Neural cell (in vitro differentiated cells): ENCODE data around the gene EDNRA. TPM values are rescaled to one million over a fixed set of nuclear protein-coding genes. Genes with fewer than 3 reads are reported as not detected.

Experiments used
- H2AFZ ChIP-seq: fragments of 200-600, 300-800 bp; sonication (generic), shearing (Covaris generic); 2 replicates; pipeline ENCODE4 v1.6.0; 2014; ENCODE audit warnings: low read depth, mild to moderate bottlenecking, antibody characterized with exemption, low read length, moderate library complexity
- H3F3A ChIP-seq: fragments of 200-600 bp; shearing (Covaris generic); 2 replicates; pipeline ENCODE4 v1.6.1; 2016; ENCODE audit warnings: mild to moderate bottlenecking, moderate library complexity, mixed read lengths, antibody characterized with exemption, low read length; ENCODE audit not compliant: insufficient read depth, poor library complexity, severe bottlenecking
- H3K27ac ChIP-seq: fragments of 200-600, 300-800 bp; sonication (generic), shearing (Covaris generic); 2 replicates; pipeline ENCODE4 v1.5.1; 2014; ENCODE audit warnings: mild to moderate bottlenecking, low read length, moderate library complexity
- H3K27me3 ChIP-seq: fragments of 300-800, 200-600 bp; sonication (generic), shearing (Covaris generic); 2 replicates; pipeline ENCODE4 v1.6.0; 2014; ENCODE audit warnings: mild to moderate bottlenecking, low read depth, low read length, moderate library complexity; ENCODE audit not compliant: insufficient read depth
- H3K36me3 ChIP-seq: fragments of 300-800, 200-600 bp; sonication (generic), shearing (Covaris generic); 2 replicates; pipeline ENCODE4 v1.5.1; 2014; ENCODE audit warnings: mild to moderate bottlenecking, antibody characterized with exemption, low read length, moderate library complexity; ENCODE audit not compliant: insufficient read depth
- H3K4me2 ChIP-seq: fragments of 300-800, 200-600 bp; sonication (generic), shearing (Covaris generic); 2 replicates; pipeline ENCODE4 v1.6.0; 2014; ENCODE audit warnings: mild to moderate bottlenecking, low read length
- H3K4me3 ChIP-seq: fragments of 300-800, 200-600 bp; sonication (generic), shearing (Covaris generic); 2 replicates; pipeline ENCODE4 v1.5.1; 2014; ENCODE audit warnings: mild to moderate bottlenecking, low read length, moderate library complexity
- H3K79me2 ChIP-seq: fragments of 200-600 bp; shearing (Covaris generic); replicated peaks from 2 replicates; pipeline ENCODE4 v1.6.0; 2014; ENCODE audit warnings: mild to moderate bottlenecking, low read length, moderate library complexity; ENCODE audit not compliant: insufficient read depth
- H3K9ac ChIP-seq: fragments of 300-800, 200-600 bp; sonication (generic), shearing (Covaris generic); 2 replicates; pipeline ENCODE4 v1.6.1; 2016; ENCODE audit warnings: mild to moderate bottlenecking, low read length, mixed read lengths
- H3K9me2 ChIP-seq: fragments of 200-600 bp; shearing (Covaris generic); 2 replicates; pipeline ENCODE4 v1.6.1; 2016; ENCODE audit warnings: mild to moderate bottlenecking, low read length, mixed read lengths; ENCODE audit not compliant: insufficient read depth
- H3K9me3 ChIP-seq: fragments of 200-600, 300-800 bp; sonication (generic), shearing (Covaris generic); 2 replicates; pipeline ENCODE4 v1.6.1; 2016; ENCODE audit warnings: mild to moderate bottlenecking, mixed run types, low read length, moderate library complexity, mixed read lengths
- H4K20me1 ChIP-seq: fragments of 200-600 bp; shearing (Covaris generic); 2 replicates; pipeline ENCODE4 v1.6.1; 2016; ENCODE audit warnings: mild to moderate bottlenecking, mixed run types; ENCODE audit not compliant: insufficient read depth
- EP300 ChIP-seq: fragments of 450-650 bp; conservative IDR thresholded peaks from 2 replicates; pipeline ENCODE4 v1.6.1; 2014; ENCODE audit warnings: antibody characterized with exemption, mild to moderate bottlenecking, moderate library complexity; ENCODE audit not compliant: poor library complexity, severe bottlenecking
- EZH2 ChIP-seq: fragments of 200-600, 300-800 bp; shearing (Covaris generic), sonication (generic); IDR thresholded peaks from 2 replicates; pipeline ENCODE4 v1.6.1; 2014; ENCODE audit warnings: antibody characterized with exemption, low read length, borderline replicate concordance, mild to moderate bottlenecking; ENCODE audit not compliant: insufficient read depth, poor library complexity, severe bottlenecking
- MXI1 ChIP-seq: fragments of 450-650 bp; conservative IDR thresholded peaks from 2 replicates; pipeline ENCODE4 v1.6.1; 2014; ENCODE audit warnings: antibody characterized with exemption, mild to moderate bottlenecking; ENCODE audit not compliant: poor library complexity, severe bottlenecking
- POLR2AphosphoS5 ChIP-seq: IDR thresholded peaks from 2 replicates; pipeline ENCODE4 v1.6.1; 2012
- RAD21 ChIP-seq: fragments of 450-650 bp; conservative IDR thresholded peaks from 2 replicates; pipeline ENCODE4 v1.6.1; 2014; ENCODE audit warnings: antibody characterized with exemption, mild to moderate bottlenecking, moderate library complexity
- REST ChIP-seq: IDR thresholded peaks from 2 replicates; pipeline ENCODE4 v1.6.1; 2012; ENCODE audit warnings: borderline replicate concordance
- SMC3 ChIP-seq: fragments of 450-650 bp; conservative IDR thresholded peaks from 2 replicates; pipeline ENCODE4 v1.6.1; 2014; ENCODE audit warnings: antibody characterized with exemption, mild to moderate bottlenecking, moderate library complexity; ENCODE audit not compliant: poor library complexity
- TAF1 ChIP-seq: IDR thresholded peaks from 2 replicates; pipeline ENCODE4 v1.6.1; 2012; ENCODE audit warnings: low read depth
- polyA plus RNA-seq: library from polyadenylated mRNA; depleted of rRNA; stranded (reverse); fragments of >200 nt; gene quantifications from 2 replicates; pipeline ENCODE4 v1.2.3, GENCODE V29; 2014
- TF ChIP-seq, protein P1 (sequence below): fragments of 450-650 bp; IDR thresholded peaks from 2 replicates; pipeline ENCODE4 v1.5.1; 2014; ENCODE audit warnings: antibody characterized with exemption, mild to moderate bottlenecking, moderate library complexity; ENCODE audit not compliant: poor library complexity, severe bottlenecking

The EDNRA gene
- polyA plus RNA-seq, 1 donor from 2014 or later: 0.19 TPM

DNA sequence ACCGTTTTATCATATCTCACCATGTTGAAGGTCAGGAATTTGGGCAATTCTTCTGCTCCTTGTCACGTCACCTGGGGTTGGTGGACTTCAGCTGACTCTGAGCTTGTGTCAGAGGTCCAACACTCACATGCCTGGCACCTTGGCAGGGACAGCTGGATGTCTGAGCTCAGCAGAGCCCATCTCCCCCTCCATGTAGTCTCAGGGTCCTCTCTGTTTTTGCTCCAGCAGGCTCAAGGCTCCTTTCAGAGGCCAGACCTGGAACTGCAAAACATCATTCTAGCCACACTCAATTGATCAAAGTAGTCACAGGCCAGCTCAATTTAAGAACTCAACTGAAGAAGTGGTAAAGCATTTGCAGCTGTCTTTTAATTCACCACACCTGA lies 45.4 kb downstream of the EDNRA start (continued):
- TF ChIP-seq EP300 (no peak), EZH2 (no peak), POLR2AphosphoS5 (no peak), RAD21 (no peak)

- H3K9me2 ChIP-seq: no peaks in the 10 kb centered on the region
- no peaks in the 10 kb centered on the region for H3K27me3 ChIP-seq
- H3K9ac ChIP-seq: no peak overlapping the region
- no peak overlapping the region for H3K4me2 ChIP-seq
- TF ChIP-seq POLR2AphosphoS5 (no peak), REST (no peak), MXI1 (no peak), TAF1 (no peak), RAD21 (no peak), SMC3 (no peak), EZH2 (no peak), EP300 (no peak)
- TF ChIP-seq, protein P1, sequence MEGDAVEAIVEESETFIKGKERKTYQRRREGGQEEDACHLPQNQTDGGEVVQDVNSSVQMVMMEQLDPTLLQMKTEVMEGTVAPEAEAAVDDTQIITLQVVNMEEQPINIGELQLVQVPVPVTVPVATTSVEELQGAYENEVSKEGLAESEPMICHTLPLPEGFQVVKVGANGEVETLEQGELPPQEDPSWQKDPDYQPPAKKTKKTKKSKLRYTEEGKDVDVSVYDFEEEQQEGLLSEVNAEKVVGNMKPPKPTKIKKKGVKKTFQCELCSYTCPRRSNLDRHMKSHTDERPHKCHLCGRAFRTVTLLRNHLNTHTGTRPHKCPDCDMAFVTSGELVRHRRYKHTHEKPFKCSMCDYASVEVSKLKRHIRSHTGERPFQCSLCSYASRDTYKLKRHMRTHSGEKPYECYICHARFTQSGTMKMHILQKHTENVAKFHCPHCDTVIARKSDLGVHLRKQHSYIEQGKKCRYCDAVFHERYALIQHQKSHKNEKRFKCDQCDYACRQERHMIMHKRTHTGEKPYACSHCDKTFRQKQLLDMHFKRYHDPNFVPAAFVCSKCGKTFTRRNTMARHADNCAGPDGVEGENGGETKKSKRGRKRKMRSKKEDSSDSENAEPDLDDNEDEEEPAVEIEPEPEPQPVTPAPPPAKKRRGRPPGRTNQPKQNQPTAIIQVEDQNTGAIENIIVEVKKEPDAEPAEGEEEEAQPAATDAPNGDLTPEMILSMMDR: no peak
- no peaks in the 10 kb centered on the region for H4K20me1 ChIP-seq
- no peaks in the 10 kb centered on the region for H3K9me3 ChIP-seq
- no peaks in the 10 kb centered on the region for H3K36me3 ChIP-seq
- H3K79me2 ChIP-seq: no peaks in the 10 kb centered on the region
- H2AFZ ChIP-seq: no peak overlapping the region
- H3F3A ChIP-seq: no peaks in the 10 kb centered on the region
- no peak overlapping the region for H3K27ac ChIP-seq
- H3K4me3 ChIP-seq: no peak overlapping the region
Observed at GRCh38 chr4:147528054-147528453, 47.2 kb downstream of the EDNRA start.

DNA sequence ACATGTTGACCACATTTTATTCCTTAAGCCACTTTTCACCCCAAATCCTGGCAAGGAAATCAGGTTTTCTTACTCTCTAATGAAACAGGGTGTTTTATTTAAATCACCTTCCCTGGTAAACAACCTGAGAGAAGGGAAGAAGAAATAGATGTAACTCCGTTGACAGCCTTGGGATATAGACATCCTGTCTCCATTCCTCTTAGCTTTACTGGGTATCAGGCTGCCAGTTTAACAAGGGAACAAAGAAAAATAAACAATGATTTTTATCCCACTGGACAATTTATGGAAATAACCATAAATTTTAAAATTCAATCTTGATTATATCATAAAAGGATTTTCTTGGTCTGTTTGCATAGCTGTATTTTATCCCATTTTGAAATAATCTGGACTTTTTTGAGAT lies 49.2 kb downstream of the EDNRA start:
- Histone ChIP-seq H3K9me2 (no peaks in the 10 kb centered on the region), H3F3A (no peaks in the 10 kb centered on the region), H3K27me3 (no peaks in the 10 kb centered on the region), H3K9me3 (no peaks in the 10 kb centered on the region), H4K20me1 (no peaks in the 10 kb centered on the region), H3K4me3 (no peak overlapping the region), H3K9ac (no peak overlapping the region), H3K4me2 (no peak overlapping the region), H2AFZ (no peak overlapping the region), H3K79me2 (no peaks in the 10 kb centered on the region), H3K36me3 (no peaks in the 10 kb centered on the region), H3K27ac (no peak overlapping the region)
- TF ChIP-seq EZH2 (no peak), EP300 (no peak), TAF1 (no peak), POLR2AphosphoS5 (no peak), MXI1 (no peak), REST (no peak), RAD21 (no peak), SMC3 (no peak)
- TF ChIP-seq, protein P1: no peak
